ENCODE results near the gene IMPACT.

DNA sequence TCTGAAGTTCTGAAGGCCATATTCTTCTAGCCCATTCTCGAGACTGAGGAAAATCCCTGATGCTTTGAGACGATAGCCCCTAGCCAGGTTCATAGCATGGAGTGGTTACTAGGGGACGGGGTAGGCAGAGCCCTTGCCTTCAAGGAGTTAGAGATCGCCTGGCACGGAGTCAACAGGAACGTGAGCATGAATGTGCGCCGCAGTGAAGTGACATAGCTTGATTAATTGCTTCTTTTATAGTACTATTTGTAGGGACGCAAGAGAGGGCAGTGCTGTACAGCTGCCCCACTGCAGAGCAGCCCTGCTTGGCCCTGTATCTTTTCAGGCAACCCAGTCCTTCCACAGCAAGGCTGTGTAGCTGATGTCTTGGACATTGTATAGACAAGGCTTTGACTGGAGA is 60.2 kb downstream of the IMPACT start:
- TF ChIP-seq, protein P1, sequence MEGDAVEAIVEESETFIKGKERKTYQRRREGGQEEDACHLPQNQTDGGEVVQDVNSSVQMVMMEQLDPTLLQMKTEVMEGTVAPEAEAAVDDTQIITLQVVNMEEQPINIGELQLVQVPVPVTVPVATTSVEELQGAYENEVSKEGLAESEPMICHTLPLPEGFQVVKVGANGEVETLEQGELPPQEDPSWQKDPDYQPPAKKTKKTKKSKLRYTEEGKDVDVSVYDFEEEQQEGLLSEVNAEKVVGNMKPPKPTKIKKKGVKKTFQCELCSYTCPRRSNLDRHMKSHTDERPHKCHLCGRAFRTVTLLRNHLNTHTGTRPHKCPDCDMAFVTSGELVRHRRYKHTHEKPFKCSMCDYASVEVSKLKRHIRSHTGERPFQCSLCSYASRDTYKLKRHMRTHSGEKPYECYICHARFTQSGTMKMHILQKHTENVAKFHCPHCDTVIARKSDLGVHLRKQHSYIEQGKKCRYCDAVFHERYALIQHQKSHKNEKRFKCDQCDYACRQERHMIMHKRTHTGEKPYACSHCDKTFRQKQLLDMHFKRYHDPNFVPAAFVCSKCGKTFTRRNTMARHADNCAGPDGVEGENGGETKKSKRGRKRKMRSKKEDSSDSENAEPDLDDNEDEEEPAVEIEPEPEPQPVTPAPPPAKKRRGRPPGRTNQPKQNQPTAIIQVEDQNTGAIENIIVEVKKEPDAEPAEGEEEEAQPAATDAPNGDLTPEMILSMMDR (IDR thresholded peaks at IDR 0.05) = no peak
- no peak for TF ChIP-seq POLR2A (IDR thresholded peaks at IDR 0.05)
